ENCODE measurements around the gene ZNF337. TPM values are rescaled to one million over a fixed set of nuclear protein-coding genes. Genes with fewer than 3 reads are reported as not detected.

The ZNF337 gene
- total RNA-seq, 1 experiment from 2014 or later, result 11.4 TPM

GRCh38 chr20:25644814-25645213, 51.8 kb downstream of the ZNF337 start:
- ATAC-seq (no peak), DNase-seq (ENCODE audit: low read depth, low spot score) (no peak)
- no peaks in the 10 kb centered on the region for H3K79me2 ChIP-seq (ENCODE audit: insufficient read depth, low read length)
- H3K4me2 ChIP-seq (ENCODE audit: low read length), result no peak overlapping the region
- no TSS peak for BruUV-seq (replicated peaks)
- ChIA-PET POLR2A (no interaction called here), CTCF (no interaction called here), RAD21 (ENCODE audit: low non-redundant PET in 1 of 2, low total read pairs in 2 of 2, uncharacterized antibody in 2 of 2, unreplicated experiment in 2 of 2) (no interaction called here)
- no peak overlapping the region for H2AFZ ChIP-seq (ENCODE audit: low read depth, low read length, poor library complexity, severe bottlenecking)
- no peak overlapping the region for H3K4me3 ChIP-seq (replicated peaks in 1 of 2; ENCODE audit: low read depth in 1 of 2, low read length in 2 of 2)
- intact Hi-C loops (cut with micrococcal nuclease), result loop anchor here (2.0 kb wide), 1 partner anchor 20 kb away; the partner anchor contains the start of gene NANP
- no peak overlapping the region for H3K9ac ChIP-seq (ENCODE audit: low read length)
- no peaks in the 10 kb centered on the region for H3K27me3 ChIP-seq (ENCODE audit: insufficient read depth, low read length)
- TF ChIP-seq CEBPB (IDR thresholded peaks at IDR 0.05; ENCODE audit: low read depth) (no peak), RAD21 (IDR thresholded peaks at IDR 0.05; ENCODE audit: low read depth) (no peak), MAX (IDR thresholded peaks at IDR 0.05) (no peak), CTCF (IDR thresholded peaks at IDR 0.05 in 2 of 3, conservative IDR thresholded peaks at IDR 0.05 in 1 of 3; ENCODE audit: borderline replicate concordance in 1 of 3, insufficient read depth in 1 of 3, low read depth in 2 of 3, low read length in 2 of 3) (no peak), ZNF274 (IDR thresholded peaks at IDR 0.05; ENCODE audit: low read depth, low read length) (no peak), REST (IDR thresholded peaks at IDR 0.05; ENCODE audit: low read depth) (no peak)
- H3K27ac ChIP-seq (ENCODE audit: low read depth, low read length), result no peak overlapping the region
- no peaks in the 10 kb centered on the region for H3K4me1 ChIP-seq (ENCODE audit: control insufficient read depth in 1 of 2, insufficient read depth in 2 of 2, low read length in 2 of 2)
- no peaks in the 10 kb centered on the region for H4K20me1 ChIP-seq (ENCODE audit: insufficient read depth)
- H3K9me2 ChIP-seq (ENCODE audit: insufficient read depth), result no peaks in the 10 kb centered on the region
- no peaks in the 10 kb centered on the region for H3K36me3 ChIP-seq (ENCODE audit: control insufficient read depth in 1 of 2, insufficient read depth in 2 of 2, low read length in 2 of 2)
- H3K9me3 ChIP-seq (ENCODE audit: control insufficient read depth in 1 of 2, insufficient read depth in 1 of 2, low read depth in 1 of 2, low read length in 2 of 2), result 0 out of 4 replicates have a peak, but pooled peaks cover 0 to 3% of the 10 kb centered on the region in 2 experiments
